ENCODE measurements around the gene HECTD1.

DNA sequence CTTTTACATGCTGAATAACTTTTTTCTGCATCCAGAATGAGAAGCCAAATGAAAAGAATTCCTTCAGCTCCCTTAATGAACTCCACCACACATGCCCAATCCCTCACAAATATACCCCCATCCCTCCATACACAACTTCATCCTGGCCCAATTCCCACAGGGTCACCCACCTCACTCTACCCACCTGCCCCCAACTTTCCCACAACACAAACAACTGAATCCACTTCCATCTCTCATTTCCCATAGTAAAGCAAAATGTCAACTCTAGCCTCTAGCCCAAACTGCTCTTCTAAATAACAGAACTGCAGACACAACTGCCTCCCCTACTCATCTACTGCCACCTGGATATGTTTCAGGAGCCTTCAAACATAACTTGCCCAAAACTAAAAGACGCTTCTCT is 18.8 kb downstream of the HECTD1 start:
- TF ChIP-seq CTCF (IDR thresholded peaks at IDR 0.05; ENCODE audit: insufficient read depth, low read depth, low read length): no peak
- TF ChIP-seq EZH2 (IDR thresholded peaks at IDR 0.05; ENCODE audit: insufficient read depth, low read length): no peak
